PC-3 (cell line): ENCODE results near the gene SMG6. TPM values are rescaled to one million over a fixed set of nuclear protein-coding genes. Genes with fewer than 3 reads are reported as not detected.

Experiments
- ATAC-seq: fragments of 200-7000 bp; cut with Tn5 transposase; 2 replicates; pipeline ENCODE4 v1.9.1; 2020; ENCODE audit warnings: mild to moderate bottlenecking, moderate library complexity
- BruUV-seq: library from RNA; stranded (reverse); fragments of 400-500 nt; replicated peaks from 2 replicates; lab custom pipeline; 2021; lab: Mats Ljungman, UMichigan
- CTCF ChIA-PET: fragments of 300-600 bp; sonication (Branson Sonifier 250); formaldehyde crosslinking; loops from one replicate; lab custom pipeline; 2022; ENCODE audit warnings: antibody characterized with exemption; lab: Charles Lee
- POLR2A ChIA-PET: fragments of 300-600 bp; sonication (Branson Sonifier 250); formaldehyde crosslinking; loops from one replicate; lab custom pipeline; 2022; ENCODE audit warnings: antibody characterized with exemption; ENCODE audit not compliant: unreplicated experiment; lab: Charles Lee
- DNase-seq: peaks from one replicate; pipeline ENCODE4 v3.0.0-alpha.2; 2015
- H2AFZ ChIP-seq: fragments of 300-600 bp; sonication (generic); 2 replicates; pipeline ENCODE4 v1.6.0; 2016; ENCODE audit warnings: antibody characterized with exemption, low read length
- H3F3A ChIP-seq: fragments of 300-600 bp; sonication (generic); one replicate; pipeline ENCODE4 v1.6.0; 2017; ENCODE audit warnings: antibody characterized with exemption, low read length, control low read depth, mild to moderate bottlenecking; ENCODE audit not compliant: unreplicated experiment
- H3K27ac ChIP-seq: fragments of 300-600 bp; sonication (generic); 2 replicates; pipeline ENCODE4 v1.5.1; 2016; ENCODE audit warnings: mild to moderate bottlenecking, low read length
- H3K27me3 ChIP-seq: fragments of 300-600 bp; sonication (generic); 2 replicates; pipeline ENCODE4 v1.6.1; 2016; ENCODE audit warnings: low read length, mixed read lengths
- H3K36me3 ChIP-seq: fragments of 300-600 bp; sonication (generic); 2 replicates; pipeline ENCODE4 v1.6.1; 2016; ENCODE audit warnings: low read depth, mixed run types, low read length, mixed read lengths
- H3K4me1 ChIP-seq: fragments of 300-600 bp; sonication (generic); 2 replicates; pipeline ENCODE4 v1.5.1; 2016; ENCODE audit warnings: low read length; ENCODE audit not compliant: insufficient read depth
- H3K4me2 ChIP-seq: fragments of 300-600 bp; sonication (generic); 2 replicates; pipeline ENCODE4 v1.6.0; 2016; ENCODE audit warnings: low read length
- H3K4me3 ChIP-seq: fragments of 300-600 bp; sonication (generic); 2 replicates; pipeline ENCODE4 v1.5.1; 2016; ENCODE audit warnings: mild to moderate bottlenecking, low read length, mixed read lengths
- H3K79me2 ChIP-seq: fragments of 300-600 bp; sonication (generic); 2 replicates; pipeline ENCODE4 v1.6.1; 2017; ENCODE audit warnings: low read length, mixed read lengths
- H3K9ac ChIP-seq: fragments of 300-600 bp; sonication (generic); 2 replicates; pipeline ENCODE4 v1.6.0; 2016; ENCODE audit warnings: mild to moderate bottlenecking, low read length
- H3K9me2 ChIP-seq: fragments of 300-600 bp; sonication (generic); replicated peaks from 2 replicates; pipeline ENCODE4 v1.6.1; 2016; ENCODE audit warnings: mixed run types, low read length, mixed read lengths
- H3K9me3 ChIP-seq: fragments of 300-600 bp; sonication (generic); 2 replicates; pipeline ENCODE4 v1.6.1; 2016; ENCODE audit warnings: low read length, mixed read lengths
- H4K20me1 ChIP-seq: fragments of 300-600 bp; sonication (generic); 2 replicates; pipeline ENCODE4 v1.6.1; 2016; ENCODE audit warnings: low read length, mixed read lengths
- EZH2 ChIP-seq: fragments of 300-600 bp; sonication (generic); IDR thresholded peaks from one replicate; pipeline ENCODE4 v1.6.1; 2017; ENCODE audit warnings: antibody characterized with exemption, mild to moderate bottlenecking, low read length; ENCODE audit not compliant: unreplicated experiment
- EZH2phosphoT487 ChIP-seq: fragments of 300-600 bp; sonication (generic); IDR thresholded peaks from 2 replicates; pipeline ENCODE4 v1.6.1; 2018; ENCODE audit warnings: mild to moderate bottlenecking, antibody characterized with exemption, low read length, borderline replicate concordance
- intact Hi-C: fragments of 100-400 bp; cut with micrococcal nuclease; formaldehyde crosslinking; loops from 2 replicates; pipeline ENCODE4 v1.9.0; 2023
- total RNA-seq: library from RNA; depleted of rRNA; stranded (reverse); fragments of >200 nt; gene quantifications from 2 replicates; pipeline ENCODE4 v1.2.3, GENCODE V29; 2014
- TF ChIP-seq, protein P1 (sequence below): fragments of 300-600 bp; sonication (generic); conservative IDR thresholded peaks from 2 replicates; pipeline ENCODE4 v1.5.1; 2017; ENCODE audit warnings: antibody characterized with exemption, low read depth, mild to moderate bottlenecking, low read length

SMG6 gene
- total RNA-seq, 1 experiment from 2014 or later: 13.4 TPM

DNA sequence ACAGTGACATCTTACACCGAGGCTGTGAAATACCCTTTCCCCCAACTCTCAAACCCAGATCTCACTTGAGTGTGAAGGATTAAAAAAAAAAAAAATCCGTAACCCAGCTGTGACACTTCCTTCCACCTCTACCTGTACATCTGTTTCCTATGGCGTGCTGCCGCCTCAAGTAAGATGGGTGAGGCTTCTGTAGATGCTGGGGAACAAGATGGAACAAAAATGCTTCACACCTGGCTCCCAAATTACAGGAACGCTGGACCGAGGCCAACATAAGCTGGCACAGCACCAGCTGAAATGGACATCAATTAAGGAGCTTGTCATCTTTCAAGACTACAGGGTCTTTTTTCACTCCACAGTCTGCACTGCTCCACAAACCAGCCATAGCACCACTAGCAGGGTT lies 152.8 kb downstream of the SMG6 start:
- Histone ChIP-seq H3K9ac (no peak overlapping the region), H3F3A (no peaks in the 10 kb centered on the region), H3K27me3 (no peaks in the 10 kb centered on the region), H4K20me1 (no peaks in the 10 kb centered on the region), H2AFZ (no peak overlapping the region), H3K27ac (no peak overlapping the region), H3K9me2 (no peaks in the 10 kb centered on the region), H3K4me2 (no peak overlapping the region), H3K4me1 (no peaks in the 10 kb centered on the region), H3K9me3 (no peaks in the 10 kb centered on the region), H3K36me3 (no peaks in the 10 kb centered on the region), H3K4me3 (no peak overlapping the region), H3K79me2 (no peaks in the 10 kb centered on the region)
- ATAC-seq: no peak
- BruUV-seq: no TSS peak
- ChIA-PET POLR2A (no interaction called here), CTCF (no interaction called here)
- intact Hi-C loops: no loop called here
- DNase-seq: no peak
- TF ChIP-seq EZH2phosphoT487: no peak

DNA sequence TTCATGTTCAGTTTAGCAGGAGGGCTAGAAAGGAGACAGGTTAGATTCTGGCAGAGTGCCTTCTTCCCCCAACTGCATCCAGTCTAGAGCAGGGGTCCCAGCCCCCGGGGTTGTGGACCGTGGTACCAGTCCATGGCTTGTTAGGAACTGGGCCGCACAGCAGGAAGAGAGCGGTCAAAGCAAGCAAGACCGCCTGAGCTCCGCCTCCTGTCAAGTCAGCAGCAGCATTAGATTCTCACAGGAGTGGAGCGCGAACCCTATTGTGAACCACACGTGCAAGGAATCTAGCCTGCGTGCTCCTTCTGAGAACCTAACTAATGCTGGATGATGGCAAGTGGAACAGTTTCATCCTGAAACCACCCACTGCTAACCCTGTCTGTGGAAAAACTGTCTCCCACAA lies 153.7 kb downstream of the SMG6 start:
- no peak overlapping the region for H2AFZ ChIP-seq
- TF ChIP-seq, protein P1, sequence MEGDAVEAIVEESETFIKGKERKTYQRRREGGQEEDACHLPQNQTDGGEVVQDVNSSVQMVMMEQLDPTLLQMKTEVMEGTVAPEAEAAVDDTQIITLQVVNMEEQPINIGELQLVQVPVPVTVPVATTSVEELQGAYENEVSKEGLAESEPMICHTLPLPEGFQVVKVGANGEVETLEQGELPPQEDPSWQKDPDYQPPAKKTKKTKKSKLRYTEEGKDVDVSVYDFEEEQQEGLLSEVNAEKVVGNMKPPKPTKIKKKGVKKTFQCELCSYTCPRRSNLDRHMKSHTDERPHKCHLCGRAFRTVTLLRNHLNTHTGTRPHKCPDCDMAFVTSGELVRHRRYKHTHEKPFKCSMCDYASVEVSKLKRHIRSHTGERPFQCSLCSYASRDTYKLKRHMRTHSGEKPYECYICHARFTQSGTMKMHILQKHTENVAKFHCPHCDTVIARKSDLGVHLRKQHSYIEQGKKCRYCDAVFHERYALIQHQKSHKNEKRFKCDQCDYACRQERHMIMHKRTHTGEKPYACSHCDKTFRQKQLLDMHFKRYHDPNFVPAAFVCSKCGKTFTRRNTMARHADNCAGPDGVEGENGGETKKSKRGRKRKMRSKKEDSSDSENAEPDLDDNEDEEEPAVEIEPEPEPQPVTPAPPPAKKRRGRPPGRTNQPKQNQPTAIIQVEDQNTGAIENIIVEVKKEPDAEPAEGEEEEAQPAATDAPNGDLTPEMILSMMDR: no peak
- TF ChIP-seq EZH2: no peak
- TF ChIP-seq EZH2phosphoT487: no peak
- DNase-seq (no peak), ATAC-seq (no peak)
- no peak overlapping the region for H3K4me3 ChIP-seq
- no peaks in the 10 kb centered on the region for H3K36me3 ChIP-seq
- H3K9ac ChIP-seq: no peak overlapping the region
- H3K27ac ChIP-seq: no peak overlapping the region
- ChIA-PET CTCF (no interaction called here), POLR2A (no interaction called here)
- intact Hi-C loops: no loop called here
- H3F3A ChIP-seq: no peaks in the 10 kb centered on the region
- no peak overlapping the region for H3K4me2 ChIP-seq
- H3K9me2 ChIP-seq: no peaks in the 10 kb centered on the region
- BruUV-seq: no TSS peak
- no peaks in the 10 kb centered on the region for H3K9me3 ChIP-seq
- no peaks in the 10 kb centered on the region for H3K4me1 ChIP-seq
- no peaks in the 10 kb centered on the region for H4K20me1 ChIP-seq
- no peaks in the 10 kb centered on the region for H3K79me2 ChIP-seq
- H3K27me3 ChIP-seq: no peaks in the 10 kb centered on the region

DNA sequence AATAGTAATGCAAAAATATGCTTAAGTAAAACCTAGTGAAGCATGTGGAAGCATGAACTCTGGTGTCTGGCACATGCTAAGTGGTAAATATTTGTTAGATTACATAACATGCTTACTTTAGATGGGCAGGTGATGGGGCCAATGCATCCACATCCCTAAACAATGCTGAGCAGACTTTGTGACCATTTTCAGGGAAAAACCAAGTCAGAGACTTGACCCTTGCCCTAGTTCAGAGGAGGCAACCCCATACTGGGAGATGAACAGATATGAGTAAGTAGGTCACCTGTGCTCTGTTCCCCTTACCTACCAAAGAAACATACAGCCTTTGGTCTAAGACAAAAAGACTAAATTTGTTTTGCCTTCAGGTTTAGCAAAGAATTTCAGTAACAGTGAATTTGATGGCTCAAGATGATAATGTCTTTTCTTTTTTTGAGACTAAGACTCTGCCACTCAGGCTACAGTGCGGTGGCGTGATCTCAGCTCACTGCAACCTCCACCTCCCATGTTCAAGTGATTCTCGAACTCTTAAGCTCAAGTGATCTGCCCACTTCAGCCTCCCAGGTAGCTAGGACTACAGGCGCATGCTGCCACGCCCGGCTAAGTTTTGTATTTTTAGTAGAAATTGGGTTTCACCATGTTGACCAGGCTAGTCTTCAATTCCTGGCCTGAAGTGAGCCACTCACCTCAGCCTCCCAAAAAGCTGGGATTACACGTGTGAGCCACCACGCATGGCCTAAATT lies 157.3 kb downstream of the SMG6 start:
- Histone ChIP-seq H3K9me3 (no peaks in the 10 kb centered on the region), H2AFZ (no peak overlapping the region), H4K20me1 (no peaks in the 10 kb centered on the region), H3K9ac (no peak overlapping the region), H3F3A (no peaks in the 10 kb centered on the region), H3K36me3 (no peaks in the 10 kb centered on the region), H3K9me2 (no peaks in the 10 kb centered on the region), H3K79me2 (no peaks in the 10 kb centered on the region), H3K27me3 (no peaks in the 10 kb centered on the region), H3K27ac (no peak overlapping the region), H3K4me1 (no peaks in the 10 kb centered on the region), H3K4me3 (no peak overlapping the region), H3K4me2 (no peak overlapping the region)
- TF ChIP-seq, protein P1: no peak
- TF ChIP-seq EZH2: no peak
- TF ChIP-seq EZH2phosphoT487: no peak
- no TSS peak for BruUV-seq
- no peak for DNase-seq
- ATAC-seq: no peak
- CTCF ChIA-PET: no interaction called here
- intact Hi-C loops: no loop called here
- POLR2A ChIA-PET: no interaction called here
